Endothelial cell (in vitro differentiated cells): ENCODE results near the gene RCOR3. TPM values are rescaled to one million over a fixed set of nuclear protein-coding genes. Genes with fewer than 3 reads are reported as not detected.
"Not testable (repeated sequence)": the region's sequence is repeated elsewhere in the genome, so short reads cannot be mapped to it uniquely, and the experiment has no call there.

ENCODE experiments used
- DNase-seq: peaks from one replicate; pipeline ENCODE4 v3.0.0; 2021; ENCODE audit warnings: low spot score
- H3K27ac Mint-ChIP-seq: one replicate; pipeline ENCODE4 v1.8.0; 2021; ENCODE audit warnings: mixed read lengths, inconsistent platforms; ENCODE audit not compliant: unreplicated experiment
- H3K27me3 Mint-ChIP-seq: one replicate; pipeline ENCODE4 v1.8.0; 2021; ENCODE audit warnings: mild to moderate bottlenecking, moderate library complexity, mixed read lengths, inconsistent platforms; ENCODE audit not compliant: unreplicated experiment
- H3K36me3 Mint-ChIP-seq: one replicate; pipeline ENCODE4 v1.8.0; 2021; ENCODE audit warnings: mild to moderate bottlenecking, low read depth, mixed read lengths, inconsistent platforms; ENCODE audit not compliant: unreplicated experiment
- H3K4me1 Mint-ChIP-seq: one replicate; pipeline ENCODE4 v1.8.0; 2021; ENCODE audit warnings: mild to moderate bottlenecking, mixed read lengths, inconsistent platforms; ENCODE audit not compliant: unreplicated experiment
- H3K4me3 Mint-ChIP-seq: one replicate; pipeline ENCODE4 v1.8.0; 2021; ENCODE audit warnings: mild to moderate bottlenecking, mixed read lengths, inconsistent platforms; ENCODE audit not compliant: unreplicated experiment
- H3K9me3 Mint-ChIP-seq: one replicate; pipeline ENCODE4 v1.8.0; 2021; ENCODE audit warnings: mixed read lengths, inconsistent platforms; ENCODE audit not compliant: unreplicated experiment
- total RNA-seq: library from RNA; stranded (reverse); fragmentation: NEBNext Ultra II Directional; extraction: Animal tissue kit (Norgen Biotek cat#: 25700); gene quantifications from one replicate; pipeline ENCODE4 v1.2.1, GENCODE V29; 2021; ENCODE audit not compliant: unreplicated experiment
- TF ChIP-seq, protein P1 (sequence below): fragments of 200-600 bp; sonication (generic); IDR thresholded peaks from one replicate; pipeline ENCODE4 v1.5.0; 2021; ENCODE audit warnings: antibody characterized with exemption; ENCODE audit not compliant: unreplicated experiment

RCOR3 gene
- total RNA-seq, 1 donor from 2014 or later = 39.6 TPM

- DNase-seq = no peak
- no peak overlapping the region for H3K27ac Mint-ChIP-seq
- H3K4me3 Mint-ChIP-seq = no peak overlapping the region
- H3K4me1 Mint-ChIP-seq = peaks cover 7% of the 10 kb centered on the region
- TF ChIP-seq, protein P1, sequence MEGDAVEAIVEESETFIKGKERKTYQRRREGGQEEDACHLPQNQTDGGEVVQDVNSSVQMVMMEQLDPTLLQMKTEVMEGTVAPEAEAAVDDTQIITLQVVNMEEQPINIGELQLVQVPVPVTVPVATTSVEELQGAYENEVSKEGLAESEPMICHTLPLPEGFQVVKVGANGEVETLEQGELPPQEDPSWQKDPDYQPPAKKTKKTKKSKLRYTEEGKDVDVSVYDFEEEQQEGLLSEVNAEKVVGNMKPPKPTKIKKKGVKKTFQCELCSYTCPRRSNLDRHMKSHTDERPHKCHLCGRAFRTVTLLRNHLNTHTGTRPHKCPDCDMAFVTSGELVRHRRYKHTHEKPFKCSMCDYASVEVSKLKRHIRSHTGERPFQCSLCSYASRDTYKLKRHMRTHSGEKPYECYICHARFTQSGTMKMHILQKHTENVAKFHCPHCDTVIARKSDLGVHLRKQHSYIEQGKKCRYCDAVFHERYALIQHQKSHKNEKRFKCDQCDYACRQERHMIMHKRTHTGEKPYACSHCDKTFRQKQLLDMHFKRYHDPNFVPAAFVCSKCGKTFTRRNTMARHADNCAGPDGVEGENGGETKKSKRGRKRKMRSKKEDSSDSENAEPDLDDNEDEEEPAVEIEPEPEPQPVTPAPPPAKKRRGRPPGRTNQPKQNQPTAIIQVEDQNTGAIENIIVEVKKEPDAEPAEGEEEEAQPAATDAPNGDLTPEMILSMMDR = no peak
- H3K9me3 Mint-ChIP-seq = no peaks in the 10 kb centered on the region
- no peaks in the 10 kb centered on the region for H3K27me3 Mint-ChIP-seq
- H3K36me3 Mint-ChIP-seq = no peaks in the 10 kb centered on the region
Measured at GRCh38 chr1:211247921-211248320, 11.2 kb upstream of the RCOR3 start.

DNA sequence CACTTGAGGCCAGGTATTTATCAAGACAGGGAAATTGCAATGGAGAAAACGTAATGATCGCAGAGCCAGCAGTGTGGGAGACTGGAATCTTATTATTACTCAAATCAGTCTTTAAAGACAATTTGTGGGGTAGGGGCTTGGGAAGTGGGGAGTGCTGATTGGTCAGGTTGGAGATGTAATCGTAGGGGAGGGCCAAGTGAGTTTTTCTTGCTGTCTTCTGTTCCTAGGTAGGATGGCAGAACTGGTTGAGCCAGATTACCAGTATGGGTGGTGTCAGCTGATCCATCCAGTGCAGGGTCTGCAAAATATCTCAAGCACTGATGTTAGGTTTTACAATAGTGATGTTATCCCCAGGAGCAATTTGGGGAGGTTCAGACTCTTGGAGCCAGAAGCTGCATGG lies 9.6 kb upstream of the RCOR3 start:
- not testable (repeated sequence) for H3K27ac Mint-ChIP-seq, H3K4me3 Mint-ChIP-seq, H3K27me3 Mint-ChIP-seq, H3K36me3 Mint-ChIP-seq, H3K4me1 Mint-ChIP-seq, H3K9me3 Mint-ChIP-seq, DNase-seq

GRCh38 chr1:211257826-211258225 lies 1.3 kb upstream of the RCOR3 start:
- Mint-ChIP-seq H3K36me3 (peaks cover 5% of the 10 kb centered on the region), H3K27me3 (peaks cover 12% of the 10 kb centered on the region), H3K9me3 (no peaks in the 10 kb centered on the region), H3K4me3 (peak overlapping the region; percentile 96), H3K27ac (peak overlapping the region; percentile 94), H3K4me1 (peaks cover 18% of the 10 kb centered on the region)
- TF ChIP-seq, protein P1 = no peak
- DNase-seq = no peak

- Mint-ChIP-seq H3K36me3 (peaks cover 5% of the 10 kb centered on the region), H3K4me3 (peak overlapping the region; percentile 96), H3K27me3 (peaks cover 12% of the 10 kb centered on the region), H3K4me1 (peaks cover 18% of the 10 kb centered on the region), H3K9me3 (no peaks in the 10 kb centered on the region), H3K27ac (peak overlapping the region; percentile 94)
- TF ChIP-seq, protein P1 = no peak
- peak; percentile 68 for DNase-seq
Measured at GRCh38 chr1:211258310-211258755, 833 bp upstream of the RCOR3 start.

DNA sequence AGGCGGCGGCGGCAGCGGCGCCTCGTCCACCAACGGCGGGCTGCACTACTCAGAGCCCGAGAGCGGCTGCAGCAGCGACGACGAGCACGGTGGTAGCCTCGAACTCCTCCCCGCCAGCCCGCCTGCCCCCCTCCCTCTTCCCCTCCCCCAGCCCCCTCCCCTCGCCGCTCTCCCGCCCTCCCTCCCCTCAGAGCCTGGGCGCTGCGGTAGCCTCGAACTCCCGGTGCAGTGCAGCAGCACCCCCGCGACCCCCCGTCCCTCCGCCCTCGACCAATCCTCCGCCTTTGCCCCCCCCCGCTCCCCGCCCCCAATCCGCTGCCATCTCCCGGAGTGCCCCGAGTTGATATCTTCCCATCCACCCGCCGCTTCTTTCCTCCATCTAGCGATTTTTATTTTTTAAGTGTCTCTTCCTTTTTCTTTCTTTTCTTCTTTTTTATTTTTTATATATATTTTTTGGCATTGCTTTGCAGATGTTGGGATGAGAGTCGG lies 516 bp downstream of the RCOR3 start:
- peak overlapping the region; percentile 85 for H3K27ac Mint-ChIP-seq
- TF ChIP-seq, protein P1 = no peak

More for the DNA sequence above, 516 bp downstream of the RCOR3 start:
- peaks cover 5% of the 10 kb centered on the region for H3K36me3 Mint-ChIP-seq
- peak overlapping the region; percentile 95 for H3K4me3 Mint-ChIP-seq
- DNase-seq = no peak
- H3K27me3 Mint-ChIP-seq = peaks cover 14% of the 10 kb centered on the region
- no peaks in the 10 kb centered on the region for H3K9me3 Mint-ChIP-seq
- peaks cover 18% of the 10 kb centered on the region for H3K4me1 Mint-ChIP-seq
